Stimulated activated CD8-positive, alpha-beta memory T cell treated with anti-CD3 and anti-CD28 coated beads, Interleukin-7, amount 100 ng/mL, for 24 hours (primary cell): ENCODE data around the gene EP400.
"Not testable (repeated sequence)": the region's sequence is repeated elsewhere in the genome, so short reads cannot be mapped to it uniquely, and the experiment has no call there.

ENCODE experiments used
- DNase-seq: peaks from one replicate; pipeline ENCODE4 v3.0.0-alpha.2; 2020; ENCODE audit warnings: low read depth

Gene EP400

GRCh38 chr12:132085291-132085635 is 135.5 kb downstream of the EP400 start:
- DNase-seq = no peak

- no peak for DNase-seq
Observed at GRCh38 chr12:132089407-132089910, 139.7 kb downstream of the EP400 start.

GRCh38 chr12:132094269-132094891 is 144.6 kb downstream of the EP400 start:
- DNase-seq = no peak

GRCh38 chr12:132095520-132096409 is 146.0 kb downstream of the EP400 start:
- no peak for DNase-seq

- DNase-seq = no peak
Observed at GRCh38 chr12:132099739-132100138, 150.0 kb downstream of the EP400 start.

GRCh38 chr12:132100306-132101065 is 150.7 kb downstream of the EP400 start:
- no peak for DNase-seq

- DNase-seq = no peak
Observed at GRCh38 chr12:132102297-132102696, 152.6 kb downstream of the EP400 start.

- not testable (repeated sequence) for DNase-seq
Observed at GRCh38 chr12:132103072-132103471, 153.3 kb downstream of the EP400 start.

GRCh38 chr12:132103542-132104308 is 154.0 kb downstream of the EP400 start:
- no peak for DNase-seq

GRCh38 chr12:132105467-132105866 is 155.7 kb downstream of the EP400 start:
- DNase-seq = no peak

- DNase-seq = no peak
Observed at GRCh38 chr12:132106921-132107320, 157.2 kb downstream of the EP400 start.

GRCh38 chr12:132108211-132108832 is 158.6 kb downstream of the EP400 start:
- DNase-seq = no peak

GRCh38 chr12:132109741-132110140 is 160.0 kb downstream of the EP400 start:
- no peak for DNase-seq

- no peak for DNase-seq
Observed at GRCh38 chr12:132110677-132111076, 160.9 kb downstream of the EP400 start.

GRCh38 chr12:132111654-132112304 is 162.0 kb downstream of the EP400 start:
- no peak for DNase-seq

- no peak for DNase-seq
Observed at GRCh38 chr12:132114667-132115066, 164.9 kb downstream of the EP400 start.

- no peak for DNase-seq
Observed at GRCh38 chr12:132115500-132115899, 165.8 kb downstream of the EP400 start.

GRCh38 chr12:132116709-132117557 is 167.2 kb downstream of the EP400 start:
- no peak for DNase-seq

- DNase-seq = no peak
Observed at GRCh38 chr12:132117558-132117875, 167.8 kb downstream of the EP400 start.

GRCh38 chr12:132118876-132119275 is 169.1 kb downstream of the EP400 start:
- DNase-seq = no peak
